ENCODE measurements around the gene USP47.

Gene USP47

GRCh38 chr11:11995601-11996000 is 153.8 kb downstream of the USP47 start:
- DNase-seq (ENCODE audit: low read depth in 3 of 3, low spot score in 1 of 3) = no peak

- no peak for DNase-seq (ENCODE audit: low read depth in 3 of 3, low spot score in 1 of 3)
Measured at GRCh38 chr11:11996321-11997048, 154.7 kb downstream of the USP47 start.

GRCh38 chr11:11997049-11997322 is 155.2 kb downstream of the USP47 start:
- no peak for DNase-seq (ENCODE audit: low read depth in 3 of 3, low spot score in 1 of 3)

GRCh38 chr11:11998091-11998781 is 156.5 kb downstream of the USP47 start:
- DNase-seq (ENCODE audit: low read depth in 3 of 3, low spot score in 1 of 3) = no peak

- no peak for DNase-seq (ENCODE audit: low read depth in 3 of 3, low spot score in 1 of 3)
Measured at GRCh38 chr11:12001186-12001585, 159.4 kb downstream of the USP47 start.

- no peak for DNase-seq (ENCODE audit: low read depth in 3 of 3, low spot score in 1 of 3)
Measured at GRCh38 chr11:12003336-12003735, 161.6 kb downstream of the USP47 start.

GRCh38 chr11:12003815-12004214 is 162.0 kb downstream of the USP47 start:
- DNase-seq (ENCODE audit: low read depth in 3 of 3, low spot score in 1 of 3) = no peak

- DNase-seq (ENCODE audit: low read depth in 3 of 3, low spot score in 1 of 3) = no peak
Measured at GRCh38 chr11:12005061-12005460, 163.3 kb downstream of the USP47 start.

GRCh38 chr11:12005476-12005875 is 163.7 kb downstream of the USP47 start:
- no peak for DNase-seq (ENCODE audit: low read depth in 3 of 3, low spot score in 1 of 3)

- DNase-seq (ENCODE audit: low read depth in 3 of 3, low spot score in 1 of 3) = no peak
Measured at GRCh38 chr11:12006552-12007229, 164.9 kb downstream of the USP47 start.

- no peak for DNase-seq (ENCODE audit: low read depth in 3 of 3, low spot score in 1 of 3)
Measured at GRCh38 chr11:12007230-12007593, 165.4 kb downstream of the USP47 start.

- no peak for DNase-seq (ENCODE audit: low read depth in 3 of 3, low spot score in 1 of 3)
Measured at GRCh38 chr11:12007769-12008737, 166.3 kb downstream of the USP47 start, which contains the start of gene DKK3. TSS of gene DKK3 (minus strand) at chr11:12008626. CDS start at chr11:12008582, 44 bp downstream.

Data from stimulated activated CD4-positive, alpha-beta T cell treated with anti-CD3 and anti-CD28 coated beads, TNF-alpha, amount 100 ng/mL, for 1 hour (primary cell).